HG03103 (cell line): ENCODE results near the gene STAT5A.
"Not testable (repeated sequence)": the region's sequence is repeated elsewhere in the genome, so short reads cannot be mapped to it uniquely, and the experiment has no call there.

Experiments used
- ATAC-seq: cut with Tn5 transposase; IDR thresholded peaks from one replicate; pipeline ENCODE4 v1.9.1; 2021; ENCODE audit warnings: low read depth; ENCODE audit not compliant: unreplicated experiment

The STAT5A gene

GRCh38 chr17:42358434-42358833, 70.1 kb downstream of the STAT5A start:
- ATAC-seq, result no peak

GRCh38 chr17:42359133-42359532, 70.8 kb downstream of the STAT5A start:
- no peak for ATAC-seq

GRCh38 chr17:42360388-42360787, 72.1 kb downstream of the STAT5A start:
- not testable (repeated sequence) for ATAC-seq
